GM23248 (cell line): Measurements from ENCODE around the gene KYAT1. TPM values are rescaled to one million over a fixed set of nuclear protein-coding genes. Genes with fewer than 3 reads are reported as not detected.

Source experiments
- DNase-seq: peaks from one replicate; pipeline ENCODE4 v3.0.0-alpha.2; 2015
- H2AFZ ChIP-seq: fragments of 200-600 bp; sonication (generic); 2 replicates; pipeline ENCODE4 v1.6.1; 2016; ENCODE audit warnings: antibody characterized with exemption
- H3F3A ChIP-seq: fragments of 200-600 bp; sonication (generic); 2 replicates; pipeline ENCODE4 v1.6.1; 2016; ENCODE audit warnings: mild to moderate bottlenecking, antibody characterized with exemption, mixed run types; ENCODE audit not compliant: insufficient read depth
- H3K27ac ChIP-seq: fragments of 200-600 bp; sonication (generic); 2 replicates; pipeline ENCODE4 v1.5.1; 2016; ENCODE audit warnings: mild to moderate bottlenecking
- H3K27me3 ChIP-seq: fragments of 200-600 bp; sonication (generic); replicated peaks from 2 replicates; pipeline ENCODE4 v1.6.1; 2016; ENCODE audit warnings: mild to moderate bottlenecking; ENCODE audit not compliant: insufficient read depth
- H3K36me3 ChIP-seq: fragments of 200-600 bp; sonication (generic); 2 replicates; pipeline ENCODE4 v1.6.1; 2016; ENCODE audit warnings: low read depth, mild to moderate bottlenecking
- H3K4me1 ChIP-seq: fragments of 200-600 bp; sonication (generic); 2 replicates; pipeline ENCODE4 v1.6.1; 2016; ENCODE audit warnings: mild to moderate bottlenecking; ENCODE audit not compliant: insufficient read depth
- H3K4me2 ChIP-seq: fragments of 200-600 bp; sonication (generic); one replicate; pipeline ENCODE4 v1.6.1; 2016; ENCODE audit warnings: mild to moderate bottlenecking; ENCODE audit not compliant: unreplicated experiment
- H3K4me3 ChIP-seq: fragments of 200-600 bp; sonication (generic); 2 replicates; pipeline ENCODE4 v1.5.1; 2016; ENCODE audit warnings: mild to moderate bottlenecking
- H3K79me2 ChIP-seq: fragments of 200-600 bp; sonication (generic); 2 replicates; pipeline ENCODE4 v1.6.1; 2016; ENCODE audit warnings: mild to moderate bottlenecking; ENCODE audit not compliant: insufficient read depth
- H3K9ac ChIP-seq: fragments of 200-600 bp; sonication (generic); 2 replicates; pipeline ENCODE4 v1.6.1; 2016; ENCODE audit warnings: mild to moderate bottlenecking
- H3K9me2 ChIP-seq: fragments of 200-600 bp; sonication (generic); 2 replicates; pipeline ENCODE4 v1.6.1; 2016; ENCODE audit warnings: mixed run types, mild to moderate bottlenecking, moderate library complexity; ENCODE audit not compliant: insufficient read depth
- H3K9me3 ChIP-seq: fragments of 200-600 bp; sonication (generic); one replicate; pipeline ENCODE4 v1.6.1; 2017; ENCODE audit warnings: low read depth
- H4K20me1 ChIP-seq: fragments of 200-600 bp; sonication (generic); 2 replicates; pipeline ENCODE4 v1.6.0; 2016; ENCODE audit not compliant: insufficient read depth
- EZH2 ChIP-seq: fragments of 200-600 bp; sonication (generic); IDR thresholded peaks from 2 replicates; pipeline ENCODE4 v1.6.1; 2018; ENCODE audit warnings: antibody characterized with exemption, mild to moderate bottlenecking; ENCODE audit not compliant: insufficient read depth, poor library complexity, severe bottlenecking
- EZH2phosphoT487 ChIP-seq: fragments of 200-600 bp; sonication (generic); IDR thresholded peaks from 2 replicates; pipeline ENCODE4 v1.6.1; 2018; ENCODE audit warnings: antibody characterized with exemption, moderate library complexity, mild to moderate bottlenecking, low read depth; ENCODE audit not compliant: insufficient read depth
- WGBS, 2 experiments: methylation state at CpG; one replicate each; pipeline ENCODE4 v1.1.6; 2015 to 2017; ENCODE audit warnings: low lambda C conversion rate in 2 of 2, low coverage in 1 of 2; ENCODE audit errors: missing lambda C conversion rate in 2 of 2; 5-methylcytosine and 5-hydroxymethylcytosine counted together
- in situ Hi-C: fragments of 300-500 bp; cut with MboI; formaldehyde crosslinking; loops from 2 replicates; pipeline ENCODE4 v1.15.0; 2020
- polyA plus RNA-seq: library from polyadenylated mRNA; unstranded; fragments of >200 nt; fragmentation: Nextera tagmentation; extraction: Ambion mirVana; gene quantifications from 2 replicates; pipeline ENCODE4 v1.2.1, GENCODE V29; 2016
- total RNA-seq: library from RNA; depleted of rRNA; stranded (reverse); fragments of >200 nt; shearing (Covaris generic); gene quantifications from 2 replicates; pipeline ENCODE4 v1.2.3, GENCODE V29; 2014

Gene KYAT1
- total and polyA plus RNA-seq, 2 experiments from 2014 or later, result 5.1 to 5.5 TPM

DNA sequence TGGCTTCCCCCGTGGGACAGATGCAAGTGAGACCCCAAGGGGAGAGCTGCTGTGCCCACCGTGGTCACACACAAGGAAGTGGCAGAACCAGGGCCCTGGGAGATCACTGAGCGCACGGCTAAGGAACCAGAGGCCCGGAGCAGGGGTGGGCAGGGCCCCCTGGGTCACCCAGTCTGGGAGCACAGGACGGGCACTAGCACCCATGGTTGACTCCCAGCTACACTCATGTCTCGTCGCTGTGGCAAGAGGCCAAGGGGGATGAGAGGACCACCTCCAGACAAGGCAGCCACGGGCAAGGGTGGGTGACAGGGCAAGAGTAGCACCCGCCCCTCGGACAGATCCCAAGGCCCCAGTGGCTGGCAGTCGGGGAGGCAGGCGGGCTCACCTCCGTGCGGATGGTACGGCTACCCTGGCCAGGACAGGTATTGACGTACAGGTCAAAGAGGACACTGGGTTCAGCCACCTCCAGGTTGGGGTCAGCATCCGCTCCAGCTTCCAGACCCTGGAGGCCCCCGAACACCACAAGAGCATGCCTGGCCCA lies 58.3 kb downstream of the KYAT1 start:
- no peaks in the 10 kb centered on the region for H3K9me3 ChIP-seq
- H3K4me1 ChIP-seq, result peaks cover 4% of the 10 kb centered on the region
- H3K27ac ChIP-seq, result no peak overlapping the region
- H3K4me3 ChIP-seq, result no peak overlapping the region
- no peak for DNase-seq
- H2AFZ ChIP-seq, result no peak overlapping the region
- no peak overlapping the region for H3K4me2 ChIP-seq
- H3K9ac ChIP-seq, result no peak overlapping the region
- TF ChIP-seq EZH2, result no peak
- TF ChIP-seq EZH2phosphoT487, result no peak
- 87 to 89% methylated on average over 18 to 19 of the region's 19 CpGs for WGBS, 2 experiments
- H3K36me3 ChIP-seq, result no peaks in the 10 kb centered on the region
- no peaks in the 10 kb centered on the region for H4K20me1 ChIP-seq
- no peaks in the 10 kb centered on the region for H3K27me3 ChIP-seq
- no peaks in the 10 kb centered on the region for H3F3A ChIP-seq
- H3K9me2 ChIP-seq, result no peaks in the 10 kb centered on the region
- in situ Hi-C loops, result no loop called here
- H3K79me2 ChIP-seq, result peaks cover 9% of the 10 kb centered on the region

- TF ChIP-seq EZH2phosphoT487 (no peak), EZH2 (no peak)
- no peak overlapping the region for H3K9ac ChIP-seq
- no peak overlapping the region for H2AFZ ChIP-seq
- H3K27ac ChIP-seq, result no peak overlapping the region
- no peak for DNase-seq
- no peak overlapping the region for H3K4me2 ChIP-seq
- H3K79me2 ChIP-seq, result no peaks in the 10 kb centered on the region; the same call in 1 of the 2 replicates
- H3K9me3 ChIP-seq, result no peaks in the 10 kb centered on the region
- H3K4me1 ChIP-seq, result peaks cover 3% of the 10 kb centered on the region; the same call in 1 of the 2 replicates
- no peaks in the 10 kb centered on the region for H3F3A ChIP-seq
- no peaks in the 10 kb centered on the region for H3K9me2 ChIP-seq
- in situ Hi-C loops, result no loop called here
- H3K4me3 ChIP-seq, result no peak overlapping the region
- H3K36me3 ChIP-seq, result no peaks in the 10 kb centered on the region
- H3K27me3 ChIP-seq, result no peaks in the 10 kb centered on the region
- 96 to 98% methylated on average over 21 to 22 of the region's 22 CpGs for WGBS, 2 experiments
- H4K20me1 ChIP-seq, result no peaks in the 10 kb centered on the region
Measured at GRCh38 chr9:128822407-128823042, 59.2 kb downstream of the KYAT1 start.

DNA sequence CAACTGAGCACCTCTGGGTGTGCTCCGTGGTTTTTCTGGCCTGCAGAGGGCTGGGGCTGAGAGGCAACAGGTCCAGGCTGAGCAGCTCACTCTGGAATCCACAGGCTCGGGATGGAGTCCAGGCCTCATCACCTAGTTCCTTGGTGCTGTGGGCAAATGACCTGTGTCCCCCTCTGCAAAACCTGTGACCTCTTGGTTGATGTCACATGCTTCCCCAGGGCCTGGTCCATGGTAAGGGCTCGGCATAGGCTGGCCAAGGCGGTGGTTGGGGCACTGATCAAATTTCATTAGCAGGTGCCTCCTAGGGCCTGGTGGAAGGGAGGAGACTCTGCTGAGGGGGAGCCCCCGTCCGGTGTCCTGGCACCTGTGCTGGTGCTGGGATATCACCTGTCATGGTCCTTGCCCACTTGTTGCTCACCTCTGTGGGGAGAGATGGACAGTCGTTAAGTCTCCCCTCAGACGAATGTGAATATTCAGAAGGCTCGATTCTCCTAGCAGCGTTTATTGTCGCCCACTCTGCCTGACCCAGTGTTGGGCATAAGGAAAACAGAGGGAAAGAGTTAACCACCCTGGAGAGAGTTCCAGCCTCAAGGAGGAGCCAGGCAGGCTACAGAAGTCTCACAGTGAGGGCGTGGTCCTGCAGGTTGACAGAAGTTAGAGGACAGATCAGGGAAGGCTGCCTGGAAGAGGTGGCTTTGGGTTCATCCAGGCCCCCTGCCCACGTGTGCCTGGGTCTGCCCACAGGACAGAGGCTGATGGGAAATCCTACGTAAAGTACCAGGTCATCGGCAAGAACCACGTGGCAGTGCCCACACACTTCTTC lies 60.0 kb downstream of the KYAT1 start:
- Histone ChIP-seq H2AFZ (no peak overlapping the region), H3K4me3 (no peak overlapping the region), H3K9me2 (no peaks in the 10 kb centered on the region), H3K4me2 (no peak overlapping the region), H3F3A (no peaks in the 10 kb centered on the region), H3K27ac (no peak overlapping the region), H3K9ac (no peak overlapping the region), H3K36me3 (no peaks in the 10 kb centered on the region), H3K4me1 (peaks cover 3% of the 10 kb centered on the region; the same call in 1 of the 2 replicates), H4K20me1 (no peaks in the 10 kb centered on the region), H3K27me3 (no peaks in the 10 kb centered on the region), H3K9me3 (no peaks in the 10 kb centered on the region), H3K79me2 (no peaks in the 10 kb centered on the region)
- WGBS, 2 experiments, result 90 to 94% methylated on average over 16 of the region's 16 CpGs
- DNase-seq, result no peak
- in situ Hi-C loops, result no loop called here
- TF ChIP-seq EZH2phosphoT487 (no peak), EZH2 (no peak)

DNA sequence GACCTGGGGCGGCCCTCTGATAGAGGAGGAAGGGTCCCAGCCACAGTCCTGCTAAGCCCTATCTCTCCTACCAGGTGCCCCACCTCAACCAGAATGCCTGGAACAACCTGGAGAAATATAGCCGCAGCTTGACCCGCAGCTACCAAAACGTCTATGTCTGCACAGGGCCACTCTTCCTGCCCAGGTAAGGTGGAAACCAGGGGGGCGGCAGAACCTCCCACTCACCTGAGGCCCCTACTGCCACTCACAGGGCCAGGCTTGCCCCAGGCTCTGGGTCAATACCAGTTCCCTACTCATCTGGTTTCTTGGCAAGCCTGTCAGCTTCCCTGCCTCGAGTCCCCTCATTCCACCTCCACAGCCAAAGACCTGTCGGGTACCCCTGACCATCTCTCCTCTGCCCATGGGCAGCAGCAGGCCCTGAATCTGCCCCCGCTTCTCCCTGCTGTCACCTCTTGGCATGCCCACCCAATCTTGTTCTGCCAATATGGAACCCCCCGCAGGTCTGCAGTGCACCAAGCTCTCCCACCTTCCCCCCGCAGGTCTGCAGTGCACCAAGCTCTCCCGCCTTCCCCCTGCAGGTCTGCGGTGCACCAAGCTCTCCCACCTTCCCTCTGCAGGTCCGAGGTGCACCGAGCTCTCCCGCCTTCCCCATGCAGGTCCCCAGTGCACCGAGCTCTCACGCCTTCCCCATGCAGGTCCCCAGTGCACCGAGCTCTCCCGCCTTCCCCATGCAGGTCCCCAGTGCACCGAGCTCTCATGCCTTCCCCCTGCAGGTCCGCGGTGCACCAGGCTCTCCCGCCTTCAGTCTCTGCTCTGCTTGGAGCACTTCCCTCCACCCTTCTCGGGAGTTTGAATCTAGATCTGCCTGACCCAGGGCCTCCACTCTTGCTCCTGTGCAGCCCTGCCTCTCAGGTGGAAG lies 60.8 kb downstream of the KYAT1 start:
- Histone ChIP-seq H3K27me3 (no peaks in the 10 kb centered on the region), H3K9me2 (no peaks in the 10 kb centered on the region), H3K4me2 (no peak overlapping the region), H3F3A (no peaks in the 10 kb centered on the region), H3K36me3 (no peaks in the 10 kb centered on the region), H4K20me1 (no peaks in the 10 kb centered on the region), H2AFZ (no peak overlapping the region), H3K27ac (no peak overlapping the region), H3K4me3 (no peak overlapping the region), H3K4me1 (peaks cover 3% of the 10 kb centered on the region; the same call in 1 of the 2 replicates), H3K9me3 (no peaks in the 10 kb centered on the region), H3K79me2 (no peaks in the 10 kb centered on the region), H3K9ac (no peak overlapping the region)
- DNase-seq, result no peak
- in situ Hi-C loops, result no loop called here
- 89% methylated on average over 21 to 24 of the region's 24 CpGs for WGBS, 2 experiments
- TF ChIP-seq EZH2 (no peak), EZH2phosphoT487 (no peak)
